HG03060 (cell line): ENCODE results near the gene TKT.

ENCODE experiments used
- ATAC-seq: cut with Tn5 transposase; IDR thresholded peaks from one replicate; pipeline ENCODE4 v1.9.1; 2021; ENCODE audit warnings: low read depth, moderate number of reproducible peaks; ENCODE audit not compliant: unreplicated experiment

TKT gene

DNA sequence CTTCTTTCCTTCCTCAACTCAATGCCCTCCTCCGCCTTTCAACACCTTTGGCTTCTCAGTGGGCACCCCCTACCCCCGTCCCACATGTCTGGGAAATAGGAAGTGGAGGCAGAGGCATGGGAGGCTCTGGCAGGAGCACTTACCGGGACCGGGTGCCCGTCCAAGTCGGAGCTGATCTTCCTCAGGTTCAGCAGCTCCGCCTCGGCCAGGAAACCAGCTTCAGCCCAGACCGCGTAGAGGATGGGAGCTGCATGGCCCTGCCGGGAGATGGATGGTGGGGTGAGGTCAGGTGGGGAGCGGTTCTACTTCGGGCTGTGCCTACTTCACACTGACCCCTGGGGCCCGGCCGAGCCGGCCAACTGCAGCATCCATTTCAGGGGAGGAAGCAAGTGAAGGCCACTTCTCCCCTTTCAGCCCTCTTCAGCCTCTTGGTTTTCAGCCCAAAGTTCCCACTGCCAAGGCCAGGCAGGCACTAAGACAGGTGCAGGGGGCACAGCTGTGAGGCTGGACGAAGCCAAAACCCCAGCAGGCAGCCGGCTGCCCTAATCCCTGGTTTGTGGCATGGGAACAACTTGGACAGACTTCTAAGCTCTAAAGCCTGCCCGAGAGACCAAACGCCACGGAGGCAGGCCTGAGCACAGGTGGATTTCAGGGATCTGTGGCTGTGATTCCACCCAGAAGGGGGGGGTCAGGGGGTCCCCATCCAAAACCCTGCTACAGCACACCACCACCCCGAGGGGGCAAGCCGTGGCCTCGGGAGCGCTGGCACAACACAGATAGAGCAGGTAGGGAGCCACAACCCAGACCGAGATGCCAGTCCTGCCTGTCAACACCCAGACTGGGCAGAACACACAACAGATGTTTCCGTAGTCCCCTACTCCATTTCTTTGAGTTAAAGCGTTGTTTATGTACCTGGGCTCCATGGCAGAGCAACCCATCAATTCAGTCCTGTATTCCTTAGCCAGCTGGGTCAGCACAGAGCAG is 14.5 kb downstream of the TKT start:
- no peak for ATAC-seq

DNA sequence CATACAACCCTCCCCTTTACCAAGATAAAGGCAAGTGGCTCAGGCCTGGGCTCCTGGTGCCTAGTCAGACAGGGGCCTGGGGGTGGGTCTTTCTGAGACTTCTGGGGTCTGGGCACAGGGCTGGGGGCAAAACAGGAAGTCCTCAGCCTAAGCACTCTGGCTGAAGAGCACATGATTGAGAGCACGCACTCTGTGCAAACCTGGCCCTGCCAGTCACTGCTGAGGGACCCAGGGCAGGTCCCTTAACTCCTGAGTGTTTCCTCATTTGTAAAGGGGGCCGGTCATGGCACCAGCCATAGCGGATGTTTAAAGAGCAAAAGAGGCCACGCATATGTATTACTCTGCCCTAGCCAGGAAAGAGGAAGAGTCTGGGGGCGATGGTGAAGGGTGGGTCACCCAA is 16.0 kb downstream of the TKT start:
- no peak for ATAC-seq

DNA sequence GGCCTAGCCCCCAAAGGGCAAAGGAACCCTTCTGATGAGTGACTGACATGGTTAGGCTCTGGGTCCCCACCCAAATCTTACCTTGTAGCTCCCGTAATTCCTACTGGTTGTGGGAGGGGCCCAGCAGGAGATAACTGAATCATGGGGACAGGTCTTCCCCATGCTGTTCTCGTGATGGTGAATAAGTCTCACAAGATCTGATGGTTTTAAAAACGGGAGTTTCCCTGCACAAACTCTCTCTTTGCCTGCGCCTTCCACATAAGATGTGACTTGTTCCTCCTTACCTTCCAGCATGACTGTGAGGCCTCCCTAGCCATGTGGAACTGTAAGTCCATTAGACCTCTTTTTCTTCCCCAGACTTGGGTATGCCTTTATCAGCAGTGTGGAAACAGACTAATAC is 16.9 kb downstream of the TKT start:
- no peak for ATAC-seq

DNA sequence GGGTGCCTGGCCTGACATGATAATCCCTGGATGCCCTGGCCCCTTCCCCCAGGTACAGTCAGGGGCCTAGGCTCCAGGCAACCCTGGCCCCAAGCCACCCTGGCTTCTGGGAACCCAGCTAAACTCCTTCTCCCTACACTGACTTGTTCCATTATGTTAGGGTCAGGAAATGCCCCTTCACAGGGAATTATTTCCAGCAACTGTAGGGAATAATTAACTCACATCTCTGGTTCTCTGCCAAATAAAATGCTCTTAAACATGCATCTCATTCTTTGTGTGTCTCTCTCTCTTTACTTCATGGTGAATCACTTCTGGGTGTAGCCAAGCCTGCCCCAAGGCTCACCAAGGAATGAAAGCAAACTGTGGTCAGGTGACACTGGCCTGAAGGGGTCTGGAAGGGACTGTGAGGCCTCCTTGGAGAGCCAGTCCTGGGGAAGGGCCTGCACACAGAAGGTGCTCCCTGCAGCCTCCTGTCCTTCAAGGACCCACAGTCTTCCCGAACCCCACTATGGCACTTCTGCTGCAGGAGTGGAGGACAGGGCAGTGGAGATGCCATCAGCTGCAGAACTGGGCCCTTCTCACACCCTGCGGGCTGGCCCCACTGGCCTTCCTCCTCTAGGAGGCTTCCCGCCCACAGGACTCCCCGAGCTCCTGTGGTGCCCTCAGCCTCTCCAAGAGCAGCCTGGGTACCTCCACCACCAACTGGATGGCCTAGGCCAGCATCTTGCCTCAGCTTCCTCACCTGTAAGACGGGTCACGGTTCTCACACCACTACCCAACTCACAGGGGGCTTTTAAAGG is 17.6 kb downstream of the TKT start:
- ATAC-seq, result no peak

DNA sequence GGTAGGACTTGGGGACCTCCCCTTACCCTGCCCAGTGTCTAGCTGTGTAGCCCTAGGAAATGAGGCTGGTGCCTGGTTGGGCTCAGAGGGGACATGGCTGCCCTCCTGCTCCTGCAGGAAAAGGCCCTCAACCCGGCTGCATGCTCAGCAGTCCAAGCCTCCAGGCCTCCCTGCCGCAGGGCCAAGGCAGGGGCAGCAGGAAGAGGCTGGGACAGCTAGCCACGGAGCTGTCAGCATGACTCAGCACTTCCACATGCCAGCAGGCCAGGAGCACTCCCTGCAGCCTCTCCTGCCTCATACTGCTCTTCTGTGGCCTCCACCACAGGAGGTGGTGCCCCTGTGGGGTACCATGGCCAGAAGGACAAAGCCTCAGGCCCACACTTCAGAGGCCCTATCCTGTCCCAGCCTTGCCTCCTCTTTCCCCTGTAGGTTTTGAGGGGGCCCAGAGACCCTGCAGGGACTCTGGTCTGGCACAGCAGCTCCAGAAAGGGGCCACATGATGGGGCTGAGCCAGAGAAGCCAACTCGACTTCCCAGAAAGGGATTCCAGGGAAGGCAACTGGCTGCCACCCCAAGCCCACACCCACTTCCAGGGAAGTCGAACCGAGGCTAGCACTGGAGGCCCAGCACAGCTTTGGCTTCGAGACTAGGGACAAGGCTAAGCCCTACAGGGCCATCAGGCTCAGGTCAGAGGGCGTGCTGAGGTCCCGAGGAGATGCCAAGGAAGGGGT is 19.5 kb downstream of the TKT start:
- ATAC-seq, result no peak

DNA sequence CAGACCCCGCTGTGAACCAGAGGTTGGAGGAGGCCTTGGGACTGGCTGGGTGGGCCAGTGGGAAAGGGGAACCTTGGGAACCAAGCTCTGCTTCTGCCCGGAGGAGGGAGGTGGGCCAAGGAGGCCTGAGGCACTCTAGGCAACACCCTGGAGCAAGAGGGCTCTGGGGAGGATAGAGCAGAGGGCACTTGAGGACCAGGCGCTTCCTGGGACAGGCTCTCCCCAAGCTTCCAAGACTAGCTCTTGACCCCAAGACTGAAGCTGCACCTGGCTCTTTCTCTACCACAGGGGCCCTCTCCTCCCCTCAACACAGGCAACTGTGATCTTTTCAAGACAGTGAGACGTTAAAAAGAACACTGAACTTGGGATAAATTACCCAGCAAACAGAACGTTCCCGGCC is 20.3 kb downstream of the TKT start:
- no peak for ATAC-seq

DNA sequence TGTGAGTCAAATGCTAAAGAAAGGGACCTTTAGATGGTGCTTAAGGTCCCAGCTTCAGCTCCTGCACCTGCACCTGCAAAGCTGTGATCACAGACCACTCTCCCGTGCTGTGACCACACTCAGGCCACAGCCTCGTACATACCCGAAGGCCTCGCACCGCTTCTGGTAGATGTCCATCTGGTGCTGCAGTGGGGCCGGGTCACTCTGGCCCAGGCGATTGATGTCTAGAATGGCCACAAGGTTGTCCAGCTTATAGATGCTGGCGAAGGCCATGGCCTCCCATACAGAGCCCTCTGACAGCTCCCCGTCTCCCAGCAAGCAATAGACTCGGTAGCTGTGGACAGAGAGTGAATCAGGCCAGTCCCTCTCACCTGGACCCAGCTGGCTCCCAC is 21.0 kb downstream of the TKT start:
- ATAC-seq, result no peak

DNA sequence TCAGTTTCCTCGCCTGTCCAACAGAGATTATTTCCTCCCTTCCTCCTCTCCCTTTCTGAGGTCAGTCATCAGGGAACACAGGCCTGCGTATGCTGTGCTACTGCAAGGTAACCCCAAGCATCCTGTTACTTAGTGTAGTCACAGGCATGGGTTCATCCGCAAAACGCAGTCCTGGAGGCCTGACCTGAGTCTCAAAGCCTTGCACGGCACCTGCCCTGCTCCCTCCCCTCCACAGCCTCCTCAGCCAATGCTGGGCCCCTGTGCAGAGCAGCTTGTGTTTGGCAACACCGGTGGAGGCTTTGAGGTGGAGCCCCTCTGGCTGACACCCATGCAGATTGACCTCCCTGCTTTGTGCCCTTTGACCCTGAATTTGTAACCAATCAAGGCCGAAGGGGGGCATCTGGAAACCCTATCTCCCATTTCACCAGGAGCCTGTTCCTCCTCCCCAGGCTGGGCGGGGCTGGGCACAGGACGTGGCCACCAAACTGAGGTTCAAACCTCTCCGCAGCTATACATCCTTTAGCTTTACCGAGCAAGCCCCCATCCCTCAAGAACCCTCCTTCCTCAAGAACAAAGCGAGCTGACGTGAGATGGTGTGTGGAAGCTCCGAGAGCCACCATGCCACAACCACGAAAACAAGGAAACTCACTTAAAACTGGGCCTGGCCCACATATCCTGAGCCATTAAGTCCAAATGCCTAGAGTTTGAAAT is 21.5 kb downstream of the TKT start:
- no peak for ATAC-seq

DNA sequence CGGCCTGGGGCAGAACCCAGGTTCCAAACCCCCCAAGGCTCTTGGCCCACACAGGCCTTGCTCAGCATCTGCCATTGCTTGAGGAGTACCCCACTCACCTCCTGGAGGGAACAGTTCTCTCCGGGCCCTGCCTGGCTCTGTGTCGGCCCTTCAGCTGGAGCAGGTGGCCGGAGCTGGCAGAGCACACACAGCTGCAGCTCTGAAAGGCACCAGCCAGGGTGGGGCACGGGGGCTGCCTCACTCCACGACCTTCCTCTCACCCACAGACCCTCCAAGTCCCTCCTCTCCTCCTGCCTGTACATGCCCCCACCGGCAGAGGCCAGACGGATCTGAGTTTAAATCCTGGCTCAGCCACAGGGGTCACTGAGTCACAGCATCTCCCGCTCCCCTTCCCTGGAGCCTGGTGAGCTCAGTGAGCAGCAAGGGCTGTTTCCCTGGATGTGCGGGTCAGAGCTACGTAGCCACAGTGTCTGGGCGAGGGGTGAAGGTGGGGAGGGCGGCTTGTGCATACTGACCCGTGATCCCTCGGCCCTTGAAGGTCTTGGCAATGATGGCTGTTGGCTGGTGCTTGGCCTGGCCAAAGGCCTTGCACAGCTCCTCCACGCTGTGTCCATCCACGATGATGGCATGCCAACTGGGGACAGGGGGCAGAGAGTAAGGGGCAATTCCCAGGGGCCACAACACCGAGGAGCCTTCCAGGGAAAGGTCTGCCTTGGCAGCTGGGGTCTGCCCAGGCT is 23.0 kb downstream of the TKT start:
- no peak for ATAC-seq

DNA sequence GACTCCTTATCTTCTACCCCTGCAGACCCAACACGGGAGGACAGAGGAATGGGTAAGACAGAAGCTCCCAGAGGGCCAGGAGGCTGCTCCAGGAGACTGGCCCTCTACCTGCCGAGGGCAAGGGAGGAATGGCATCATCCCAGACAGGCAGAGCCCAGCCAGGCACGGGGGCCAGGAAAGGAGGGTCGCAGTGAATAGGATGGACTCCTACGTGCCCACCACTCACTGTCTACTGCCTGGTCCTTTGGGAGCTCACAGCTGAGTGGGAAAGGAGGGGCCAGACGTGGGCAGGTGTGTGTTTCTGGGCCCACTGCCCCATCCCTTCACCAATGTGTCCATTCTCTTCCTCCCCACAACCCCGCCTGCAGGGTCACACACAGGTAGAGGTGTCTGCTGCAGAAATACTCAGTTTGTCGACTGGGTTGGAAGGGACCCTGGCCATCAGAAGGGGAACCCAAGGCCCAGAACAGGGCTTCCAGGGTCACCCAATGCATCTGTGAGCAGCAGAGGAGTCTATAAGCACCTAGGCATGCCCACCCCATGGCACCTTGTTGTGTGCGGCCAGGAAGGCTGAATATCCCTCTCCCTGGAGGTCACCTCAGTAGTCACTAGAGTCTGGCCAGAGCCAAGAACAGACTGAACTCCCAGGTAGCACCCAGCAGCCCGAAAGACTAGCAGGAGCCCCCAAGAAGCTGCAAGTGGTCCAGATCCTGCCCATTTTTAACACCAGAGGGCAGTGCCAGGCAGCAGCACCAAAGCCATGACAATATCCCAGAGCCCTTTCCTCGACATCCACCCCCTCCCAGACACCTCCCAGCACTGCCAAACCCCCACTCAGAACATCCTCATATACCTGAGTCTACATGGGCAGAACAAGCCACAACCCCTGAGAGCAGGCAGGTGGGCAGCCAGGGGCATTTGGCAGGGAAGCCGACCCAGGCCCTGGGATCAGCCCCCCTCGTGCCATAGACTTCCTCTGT is 24.0 kb downstream of the TKT start:
- ATAC-seq, result no peak

DNA sequence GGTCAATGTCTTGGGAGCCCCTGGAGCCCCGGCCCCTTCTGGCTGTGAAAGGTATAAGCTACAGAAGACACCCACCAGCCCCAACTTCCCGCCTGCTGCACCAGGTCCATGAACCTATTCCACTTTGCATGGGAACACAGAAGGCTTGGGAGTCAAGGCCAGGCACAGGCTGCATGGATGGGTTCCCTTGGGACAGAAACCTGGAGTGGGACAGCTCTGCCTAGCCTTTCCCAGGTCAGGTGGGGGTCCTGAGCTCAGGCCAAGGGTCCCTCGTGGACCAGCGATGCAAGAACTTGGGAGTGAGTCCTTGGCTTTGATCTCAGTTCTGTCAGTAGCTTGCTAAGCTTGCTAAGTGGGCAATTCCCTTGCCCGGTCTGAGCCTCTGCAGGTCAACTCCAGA is 25.0 kb downstream of the TKT start:
- no peak for ATAC-seq

DNA sequence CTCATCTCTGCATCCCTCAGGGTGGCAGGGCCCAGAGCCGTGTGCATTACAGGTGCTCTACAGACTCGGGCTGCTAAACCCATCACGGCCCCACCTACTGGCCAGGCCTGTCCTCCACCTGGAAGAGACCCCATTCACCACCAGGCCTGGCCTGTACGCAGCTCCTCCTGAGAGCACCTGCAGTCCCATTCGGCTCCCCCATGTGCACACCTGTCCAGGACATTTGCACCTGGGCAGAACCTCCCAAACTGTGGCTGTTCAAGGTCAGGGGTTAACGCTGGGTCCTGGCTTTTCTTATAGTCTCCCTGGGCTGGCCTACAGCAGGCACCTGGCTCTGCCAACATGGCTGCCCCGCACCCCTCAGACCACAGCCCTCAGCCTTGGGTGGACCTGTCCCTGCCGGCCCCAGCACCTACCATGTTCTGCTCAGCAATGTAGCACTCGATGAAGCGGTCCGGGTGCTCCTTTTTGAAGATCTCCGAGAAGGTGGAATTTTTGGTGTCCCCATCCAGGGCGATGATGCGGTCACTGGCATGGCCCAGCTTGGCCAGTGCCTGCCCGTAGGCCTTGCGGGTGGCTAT is 25.7 kb downstream of the TKT start:
- ATAC-seq, result no peak

DNA sequence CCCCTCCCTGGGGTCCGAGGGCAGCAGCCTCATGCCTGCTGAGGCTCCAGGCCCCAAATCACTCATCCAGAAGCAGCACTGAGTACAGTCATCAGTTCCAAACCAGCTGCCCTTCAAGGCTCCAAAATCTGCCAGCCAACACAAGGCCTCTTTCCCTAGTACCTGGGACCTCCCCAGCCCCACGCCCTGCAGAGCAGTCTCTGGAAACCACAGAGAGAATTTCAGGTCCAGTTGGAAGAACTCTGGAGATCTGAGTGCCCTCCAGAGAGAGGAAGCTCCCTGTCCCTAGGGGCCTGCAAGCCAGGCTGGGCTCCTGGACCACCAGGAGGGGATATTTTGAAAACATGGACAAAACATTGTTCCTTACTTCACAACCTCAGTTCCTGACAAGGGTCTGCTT is 26.2 kb downstream of the TKT start:
- ATAC-seq, result no peak

DNA sequence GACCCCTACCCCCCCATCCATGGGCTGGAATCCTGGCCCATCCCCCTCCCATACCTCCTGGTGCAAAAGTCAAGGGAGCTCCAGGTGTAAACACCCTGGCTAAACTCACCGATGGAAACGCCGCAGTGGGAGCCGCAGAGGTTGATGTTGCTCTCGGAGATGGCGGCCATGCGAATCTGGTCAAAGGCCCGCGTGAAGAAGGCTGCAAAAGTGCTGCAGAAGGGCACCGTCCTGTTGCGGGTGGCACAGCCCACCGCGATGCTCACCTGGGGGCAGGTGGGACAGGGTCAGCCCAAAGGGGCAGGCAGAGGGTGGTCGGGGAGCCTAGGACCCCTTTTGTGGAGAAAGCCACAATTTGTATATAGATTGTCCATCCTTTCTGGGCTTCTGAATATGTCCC is 26.7 kb downstream of the TKT start:
- no peak for ATAC-seq

DNA sequence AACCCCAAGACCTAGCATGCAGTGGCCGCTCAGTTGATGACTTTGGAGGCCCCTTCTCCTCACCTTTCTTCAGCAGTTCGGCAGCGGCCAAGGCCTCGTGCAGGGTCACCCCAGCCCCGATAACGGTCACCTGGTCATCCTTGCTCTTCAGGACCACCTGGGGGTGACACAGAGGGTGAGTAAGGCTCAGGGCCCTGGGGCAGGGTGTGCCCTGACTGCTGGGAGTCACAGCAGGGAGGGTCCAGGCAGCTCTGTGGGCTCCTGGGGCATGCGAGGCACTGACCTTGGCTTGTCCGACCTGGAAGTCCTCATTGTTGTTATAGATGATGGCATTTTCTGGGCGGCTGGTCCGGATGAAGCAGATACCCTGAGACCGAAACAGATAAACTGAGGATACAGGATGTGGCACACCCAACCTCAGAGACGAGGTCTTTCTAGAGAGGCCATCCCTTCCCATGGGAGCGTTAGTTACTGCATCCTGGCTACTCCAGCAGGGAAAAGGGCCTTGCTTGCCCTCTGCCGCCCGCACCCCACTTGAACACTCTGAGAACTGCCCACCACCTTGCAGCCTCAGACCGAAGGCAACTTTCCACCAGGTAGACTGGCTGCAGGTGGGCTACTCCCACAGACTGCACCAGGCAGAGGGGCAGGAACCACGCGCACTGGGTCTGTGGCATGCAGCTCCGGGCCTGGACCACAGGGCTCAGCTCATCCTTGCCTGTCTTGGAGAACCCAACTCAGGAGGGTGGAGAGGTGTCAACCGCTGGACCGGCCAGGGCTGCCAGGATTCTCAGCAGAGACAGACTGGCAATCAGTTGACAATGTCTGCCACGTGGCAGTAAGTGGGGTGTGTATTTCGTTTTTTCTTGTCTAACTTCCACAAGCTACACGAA is 27.6 kb downstream of the TKT start:
- ATAC-seq, result no peak

DNA sequence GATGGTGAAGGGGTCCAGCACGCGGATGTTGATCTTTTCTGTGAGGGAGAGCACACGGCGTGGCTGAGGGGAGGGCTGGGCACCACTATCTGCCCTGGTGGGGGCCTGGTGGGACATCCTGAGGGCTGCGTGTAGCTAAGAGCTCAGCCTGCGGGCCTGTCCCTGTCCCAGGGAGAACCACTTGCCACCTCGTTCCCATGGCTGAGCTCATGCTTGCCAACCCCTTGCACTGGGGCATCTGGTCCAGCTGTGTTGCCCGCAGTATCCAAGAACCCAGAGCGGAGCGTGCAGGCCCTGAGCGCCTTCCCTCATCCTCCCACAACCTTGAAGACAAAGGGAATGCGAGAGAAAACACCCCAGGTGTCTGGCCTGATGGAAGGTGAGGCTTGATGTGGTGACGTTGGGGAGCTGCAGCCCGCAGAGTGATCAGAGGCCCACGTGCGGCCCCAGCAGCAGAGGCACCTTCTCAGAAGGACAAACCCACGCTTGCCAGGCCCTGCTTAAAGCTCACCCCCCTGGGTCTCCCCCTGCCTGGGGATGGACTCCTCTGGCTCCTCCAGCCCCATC is 28.9 kb downstream of the TKT start:
- ATAC-seq, result no peak
